Measurements from ENCODE around the gene RMP24.

DNA sequence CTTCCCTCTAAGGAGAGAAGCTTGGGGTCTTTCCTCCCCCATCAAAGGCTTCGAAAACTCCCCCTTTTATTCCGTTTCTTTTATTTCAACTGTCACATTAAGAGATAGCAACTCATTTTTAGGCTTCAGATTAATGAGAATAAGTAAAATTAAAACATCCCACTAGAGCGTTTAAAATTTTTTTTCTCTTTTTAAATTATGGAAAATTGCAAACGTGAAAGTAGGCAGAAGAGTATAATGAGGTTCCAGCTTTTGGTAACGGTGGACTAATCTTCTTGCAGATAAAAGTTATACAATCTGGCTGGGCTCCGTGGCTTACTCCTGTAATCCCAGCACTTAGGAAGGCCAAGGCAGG lies 21.9 kb upstream of the RMP24 start:
- TF ChIP-seq SUZ12 (IDR thresholded peaks at IDR 0.05; ENCODE audit: extremely low read depth, insufficient read depth, insufficient read length) (no peak), YY1 (IDR thresholded peaks at IDR 0.05; ENCODE audit: insufficient read depth, insufficient read length) (no peak), ZNF274 (IDR thresholded peaks at IDR 0.05; ENCODE audit: low read depth, low read length) (no peak)

Data from NT2/D1 (cell line).